Subcutaneous adipose tissue (tissue), 4 donors: ENCODE data around the gene CRADD. TPM values are rescaled to one million over a fixed set of nuclear protein-coding genes. Genes with fewer than 3 reads are reported as not detected.

Experiments
- CTCF ChIP-seq: fragments of 450-650 bp; IDR thresholded peaks from one replicate; pipeline ENCODE4 v1.5.1; 2016; ENCODE audit warnings: low read depth, mild to moderate bottlenecking, control low read depth, antibody characterized with exemption, moderate library complexity
- total RNA-seq, 4 donors: library from RNA; depleted of rRNA; stranded (reverse); fragments of >200 nt; gene quantifications; one replicate each; pipeline ENCODE4 v1.1.0, GENCODE V29; 2016

CRADD gene
- total RNA-seq, 4 donors from 2014 or later = 22.5 to 43.7 (median 39.3) TPM

DNA sequence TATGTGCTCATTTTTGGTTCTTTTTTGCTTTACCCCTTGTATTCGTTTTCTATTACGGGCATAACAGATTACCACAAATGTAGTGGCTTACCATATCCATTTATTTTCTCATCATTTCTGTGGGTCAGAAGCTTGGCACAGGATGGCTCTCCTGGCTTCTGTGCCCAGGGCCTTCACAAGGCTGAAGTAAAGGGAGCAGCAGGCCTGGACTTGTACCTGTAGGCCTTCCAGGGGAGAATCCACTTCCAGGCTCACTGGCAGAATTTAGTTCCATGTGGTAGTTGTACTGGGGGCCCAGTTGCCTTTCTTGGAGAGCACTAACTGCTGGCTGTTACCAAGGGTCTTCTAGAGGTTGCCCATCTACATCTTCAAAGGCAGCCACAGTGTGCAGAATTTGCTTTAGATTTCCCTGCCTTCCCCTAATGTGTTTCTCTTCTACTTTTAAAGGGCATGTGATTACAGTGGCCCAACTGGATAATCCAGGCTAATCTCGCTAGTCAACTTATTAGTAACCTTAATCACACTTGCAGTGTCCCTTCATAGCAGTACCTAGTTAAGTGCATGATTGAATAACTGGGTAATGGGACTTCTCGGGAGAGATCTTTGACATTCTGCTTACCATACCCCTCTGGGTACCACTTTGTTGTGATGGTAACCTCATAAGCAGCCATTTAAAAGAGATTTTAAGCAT, 67.0 kb downstream of the CRADD start:
- TF ChIP-seq CTCF = no peak

- TF ChIP-seq CTCF = no peak
Measured at GRCh38 chr12:93745286-93745685, 68.1 kb downstream of the CRADD start.

- no peak for TF ChIP-seq CTCF
Measured at GRCh38 chr12:93746572-93747168, 69.5 kb downstream of the CRADD start.

DNA sequence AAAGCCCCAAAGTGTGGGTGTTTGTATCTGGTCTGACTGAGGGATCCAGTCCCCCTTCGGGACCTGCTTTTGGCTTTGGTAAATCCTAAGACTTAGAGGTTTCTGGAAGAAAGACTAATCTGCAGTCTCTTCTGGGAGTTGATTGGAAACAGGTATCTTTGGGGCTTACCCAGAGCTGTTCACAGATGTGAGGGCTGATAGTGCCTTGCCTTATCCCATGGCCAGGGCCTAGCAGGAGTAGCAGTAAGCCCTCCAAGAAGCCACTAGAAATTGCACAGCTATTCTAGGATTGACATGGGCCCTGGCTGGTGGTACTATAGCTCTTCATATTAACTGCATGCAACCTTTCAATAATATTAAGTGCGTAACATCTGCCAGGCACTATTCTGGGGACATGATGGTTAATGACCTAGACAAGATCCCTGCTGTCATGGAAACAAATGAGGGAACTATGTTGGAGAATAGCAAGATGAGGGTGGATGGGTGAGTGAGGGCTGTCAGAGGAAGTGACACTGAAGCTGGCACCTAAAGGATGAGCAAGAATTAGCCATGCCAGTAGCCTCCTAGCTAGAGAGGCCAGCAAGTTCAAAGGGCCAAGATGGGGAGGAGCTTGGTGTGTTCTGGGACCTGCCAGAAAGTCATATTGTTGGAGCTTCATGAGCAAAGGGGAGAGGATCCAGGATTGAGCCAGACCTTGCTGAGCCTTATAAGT, 71.7 kb downstream of the CRADD start:
- TF ChIP-seq CTCF = no peak

DNA sequence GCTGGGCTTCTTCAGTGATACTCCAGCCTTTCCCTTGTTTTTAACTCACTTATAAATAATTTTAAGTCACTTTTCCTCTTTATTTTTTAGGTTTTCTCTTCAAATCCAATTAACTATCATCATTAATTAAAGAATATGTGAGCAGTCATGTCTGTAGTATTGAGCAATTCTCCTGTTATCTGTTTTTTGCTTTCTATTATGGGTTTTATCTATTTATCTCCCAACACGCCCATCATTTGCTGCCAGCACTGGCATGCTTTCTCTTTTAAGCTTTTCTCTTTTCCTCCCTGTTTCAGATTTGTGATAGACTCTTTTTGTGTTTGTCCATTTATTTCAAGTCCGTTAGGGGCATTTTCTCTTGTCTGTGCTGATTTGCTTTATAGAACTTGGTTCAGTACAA, 72.3 kb downstream of the CRADD start:
- no peak for TF ChIP-seq CTCF

- TF ChIP-seq CTCF = no peak
Measured at GRCh38 chr12:93750056-93750455, 72.9 kb downstream of the CRADD start.

- TF ChIP-seq CTCF = no peak
Measured at GRCh38 chr12:93751864-93752610, 74.9 kb downstream of the CRADD start.
